Left lung (tissue), 10 donors: ENCODE data around the gene INPP5A. TPM values are rescaled to one million over a fixed set of nuclear protein-coding genes. Genes with fewer than 3 reads are reported as not detected.

Source experiments
- ATAC-seq: fragments of 200-7000 bp; cut with Tn5 transposase; one replicate; pipeline ENCODE4 v1.9.1; 2020; ENCODE audit warnings: moderate library complexity
- DNase-seq, 4 donors: peaks; one replicate each; pipeline ENCODE4 v3.0.0-alpha.2; 2013 to 2020
- H3K27ac ChIP-seq, 2 donors: fragments of 200-600 bp; sonication (generic) in 1 of 2; one replicate each; pipeline versions ENCODE4 v1.5.0 to v1.8.0; 2020 to 2021
- H3K27me3 ChIP-seq, 2 donors: fragments of 200-600 bp; sonication (generic) in 1 of 2; one replicate each; pipeline versions ENCODE4 v1.5.0 to v1.8.0; 2020 to 2021
- H3K36me3 ChIP-seq, 2 donors: fragments of 200-600 bp; sonication (generic) in 1 of 2; one replicate each; pipeline versions ENCODE4 v1.5.0 to v1.8.0; 2020 to 2021
- H3K4me1 ChIP-seq, 2 donors: fragments of 200-600 bp; one replicate each; pipeline ENCODE4 v1.8.0; 2021
- H3K4me3 ChIP-seq, 2 donors: fragments of 200-600 bp; sonication (generic) in 1 of 2; one replicate each; pipeline versions ENCODE4 v1.5.0 to v1.8.0; 2020 to 2021; ENCODE audit warnings: mild to moderate bottlenecking in 1 of 2
- H3K9me3 ChIP-seq, 2 donors: fragments of 200-600 bp; sonication (generic) in 1 of 2; one replicate each; pipeline versions ENCODE4 v1.5.0 to v1.8.0; 2020 to 2021
- intact Hi-C, 2 donors: fragments of 100-400 bp; cut with DNase I; formaldehyde crosslinking; loops; one replicate each; pipeline versions ENCODE4 v1.11.2 to v1.14.2; 2022
- polyA plus RNA-seq, 6 donors: library from polyadenylated mRNA; unstranded; fragments of 120-200 nt; gene quantifications; one replicate each; pipeline ENCODE4 v1.2.1, GENCODE V29; 2013; ENCODE audit not compliant: insufficient read length in 6 of 6
- total RNA-seq, 2 donors: library from RNA; stranded (reverse); fragmentation: NEBNext Ultra II Directional; extraction: Animal tissue kit (Norgen Biotek cat#: 25700); gene quantifications; one replicate each; pipeline ENCODE4 v1.2.1, GENCODE V29; 2021
- TF ChIP-seq, protein P1 (sequence below), 2 donors: fragments of 200-600 bp; sonication (generic) in 1 of 2; IDR thresholded peaks; one replicate each; pipeline versions ENCODE4 v1.5.0 to v1.8.0; 2021; ENCODE audit warnings: antibody characterized with exemption in 2 of 2
- donor health status: DM: no; HTN: yes; CAD: no.
- donor health status: DM: no; HTN: no; CAD: no.

Gene INPP5A
- total and polyA plus RNA-seq, 8 donors: 32.0 to 44.0 (median 36.8) TPM

DNA sequence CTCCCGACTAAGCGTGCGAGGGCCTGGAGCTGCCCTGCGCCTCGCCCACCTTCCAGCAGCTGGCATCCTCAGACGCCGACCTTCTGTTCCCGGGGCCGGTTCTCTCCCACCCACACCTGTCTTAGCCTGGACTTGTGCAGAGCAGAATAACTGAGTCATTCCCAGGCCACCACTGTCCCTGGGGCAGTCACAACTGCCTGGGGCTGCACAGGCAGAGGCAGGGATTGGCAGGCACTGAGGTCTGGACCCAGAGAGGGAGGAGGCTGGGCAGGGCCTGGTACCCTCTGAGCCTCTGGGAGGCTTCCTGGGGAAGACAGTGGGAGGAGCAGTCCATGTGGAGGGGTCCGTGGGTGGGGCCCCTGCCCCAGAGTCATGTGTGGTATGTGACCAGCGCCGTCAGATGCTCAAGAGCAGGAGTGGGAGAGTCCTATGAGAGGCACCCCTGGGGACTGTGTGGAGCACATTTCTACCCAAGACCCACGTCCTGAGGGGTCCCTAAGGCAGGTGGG lies 174.1 kb downstream of the INPP5A start:
- H3K27me3 ChIP-seq: no peaks in the 10 kb centered on the region
- peak in 1 of 4 donors; percentile 61 for DNase-seq

GRCh38 chr10:132712291-132712690 lies 174.7 kb downstream of the INPP5A start:
- TF ChIP-seq, protein P1, sequence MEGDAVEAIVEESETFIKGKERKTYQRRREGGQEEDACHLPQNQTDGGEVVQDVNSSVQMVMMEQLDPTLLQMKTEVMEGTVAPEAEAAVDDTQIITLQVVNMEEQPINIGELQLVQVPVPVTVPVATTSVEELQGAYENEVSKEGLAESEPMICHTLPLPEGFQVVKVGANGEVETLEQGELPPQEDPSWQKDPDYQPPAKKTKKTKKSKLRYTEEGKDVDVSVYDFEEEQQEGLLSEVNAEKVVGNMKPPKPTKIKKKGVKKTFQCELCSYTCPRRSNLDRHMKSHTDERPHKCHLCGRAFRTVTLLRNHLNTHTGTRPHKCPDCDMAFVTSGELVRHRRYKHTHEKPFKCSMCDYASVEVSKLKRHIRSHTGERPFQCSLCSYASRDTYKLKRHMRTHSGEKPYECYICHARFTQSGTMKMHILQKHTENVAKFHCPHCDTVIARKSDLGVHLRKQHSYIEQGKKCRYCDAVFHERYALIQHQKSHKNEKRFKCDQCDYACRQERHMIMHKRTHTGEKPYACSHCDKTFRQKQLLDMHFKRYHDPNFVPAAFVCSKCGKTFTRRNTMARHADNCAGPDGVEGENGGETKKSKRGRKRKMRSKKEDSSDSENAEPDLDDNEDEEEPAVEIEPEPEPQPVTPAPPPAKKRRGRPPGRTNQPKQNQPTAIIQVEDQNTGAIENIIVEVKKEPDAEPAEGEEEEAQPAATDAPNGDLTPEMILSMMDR (IDR thresholded peaks at IDR 0.05): no peak

More for the DNA sequence above, 174.1 kb downstream of the INPP5A start:
- intact Hi-C loops: no loop called here
- TF ChIP-seq, protein P1 (IDR thresholded peaks at IDR 0.05): no peak
- no peaks in the 10 kb centered on the region for H3K4me1 ChIP-seq
- peaks cover 0 to 70% of the 10 kb centered on the region in 2 donors for H3K36me3 ChIP-seq
- no peak overlapping the region for H3K27ac ChIP-seq
- H3K9me3 ChIP-seq: peaks cover 0 to 2% of the 10 kb centered on the region in 2 donors
- no peak overlapping the region for H3K4me3 ChIP-seq
- no peak for ATAC-seq

GRCh38 chr10:132712743-132713142 lies 175.2 kb downstream of the INPP5A start:
- peak in 1 of 4 donors; percentile 28 for DNase-seq
- Histone ChIP-seq H3K4me3 (no peak overlapping the region), H3K9me3 (no peaks in the 10 kb centered on the region), H3K36me3 (peaks cover 0 to 72% of the 10 kb centered on the region in 2 donors), H3K27ac (no peak overlapping the region), H3K27me3 (no peaks in the 10 kb centered on the region), H3K4me1 (no peaks in the 10 kb centered on the region)
- intact Hi-C loops: no loop called here
- ATAC-seq: no peak
- TF ChIP-seq, protein P1 (IDR thresholded peaks at IDR 0.05): no peak

More at GRCh38 chr10:132712291-132712690, 174.7 kb downstream of the INPP5A start:
- intact Hi-C loops: no loop called here
- no peaks in the 10 kb centered on the region for H3K9me3 ChIP-seq
- DNase-seq (peak in 1 of 4 donors; percentile 42), ATAC-seq (no peak)
- H3K4me3 ChIP-seq: no peak overlapping the region
- H3K4me1 ChIP-seq: no peaks in the 10 kb centered on the region
- no peaks in the 10 kb centered on the region for H3K27me3 ChIP-seq
- peaks cover 0 to 72% of the 10 kb centered on the region in 2 donors for H3K36me3 ChIP-seq
- no peak overlapping the region for H3K27ac ChIP-seq

GRCh38 chr10:132713421-132714095 lies 176.0 kb downstream of the INPP5A start:
- H3K4me1 ChIP-seq: no peaks in the 10 kb centered on the region
- no peak overlapping the region for H3K4me3 ChIP-seq
- no peaks in the 10 kb centered on the region for H3K27me3 ChIP-seq
- TF ChIP-seq, protein P1 (IDR thresholded peaks at IDR 0.05): no peak
- intact Hi-C loops: no loop called here
- no peaks in the 10 kb centered on the region for H3K9me3 ChIP-seq
- peaks cover 0 to 65% of the 10 kb centered on the region in 2 donors for H3K36me3 ChIP-seq
- ATAC-seq (no peak), DNase-seq (peak in 1 of 4 donors; percentile 73)
- no peak overlapping the region for H3K27ac ChIP-seq

DNA sequence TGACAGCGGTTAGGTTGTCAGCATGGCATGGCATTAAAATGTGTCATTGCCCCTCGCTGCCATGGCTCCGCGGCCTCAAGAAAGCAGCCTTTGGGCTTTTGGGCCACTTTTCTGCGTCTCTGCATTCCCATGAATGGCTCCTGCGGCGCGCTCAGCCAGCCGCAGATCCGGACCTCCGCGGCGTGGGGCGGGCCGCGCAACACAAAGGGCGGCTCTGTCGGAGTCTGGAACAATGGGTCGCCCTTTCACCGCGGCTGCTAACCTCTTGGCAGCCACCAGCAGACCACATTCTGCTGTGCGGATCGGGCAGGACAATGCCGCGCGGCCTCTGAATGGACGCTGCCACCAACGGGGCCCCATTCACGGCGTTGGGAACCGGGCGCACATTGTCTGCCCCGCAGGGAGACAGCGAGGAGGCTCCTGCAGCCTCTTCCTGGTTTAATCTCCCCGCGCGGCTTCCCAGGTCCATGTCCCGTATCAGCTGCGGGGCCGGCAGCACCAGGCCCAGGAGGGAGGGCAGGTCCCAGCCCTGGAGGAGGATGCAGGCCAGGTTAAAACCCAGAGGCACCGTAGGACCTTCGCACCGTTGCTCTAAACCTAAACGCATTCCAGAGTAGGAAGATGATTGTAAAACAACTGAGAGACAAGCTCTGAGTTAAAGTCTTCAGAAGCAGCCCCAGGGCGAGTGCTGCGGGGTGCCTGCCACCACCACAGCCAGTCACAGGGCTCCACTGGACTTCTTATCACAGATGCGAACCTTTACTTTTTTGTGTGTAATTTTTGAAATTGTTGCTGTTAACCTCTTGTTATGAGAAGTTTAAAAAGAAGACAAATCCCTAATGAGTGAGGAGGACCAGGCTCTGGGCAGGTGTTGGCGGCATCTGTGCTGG lies 176.8 kb downstream of the INPP5A start:
- ATAC-seq (no peak), DNase-seq (peak in 1 of 4 donors; percentile 62)
- TF ChIP-seq, protein P1 (IDR thresholded peaks at IDR 0.05): no peak

More for the DNA sequence above, 176.8 kb downstream of the INPP5A start:
- no peaks in the 10 kb centered on the region for H3K27me3 ChIP-seq
- intact Hi-C loops: no loop called here
- peaks cover 0 to 62% of the 10 kb centered on the region in 2 donors for H3K36me3 ChIP-seq
- no peak overlapping the region for H3K27ac ChIP-seq
- H3K9me3 ChIP-seq: no peaks in the 10 kb centered on the region
- no peak overlapping the region for H3K4me3 ChIP-seq
- H3K4me1 ChIP-seq: no peaks in the 10 kb centered on the region
